SK-N-SH (cell line): Measurements from ENCODE around the gene CCNC.

Experiments used
- EP300 ChIP-seq, 2 experiments: IDR thresholded peaks; 2 replicates each; pipeline versions ENCODE4 v1.4.0 to v1.6.1; 2012; ENCODE audit warnings: borderline replicate concordance in 1 of 2, low read depth in 1 of 2, low read length in 1 of 2
- EZH2phosphoT487 ChIP-seq: fragments of 200-600 bp; sonication (generic); IDR thresholded peaks from 2 replicates; pipeline ENCODE4 v1.6.1; 2017; ENCODE audit warnings: low read depth, mixed run types, mild to moderate bottlenecking, antibody characterized with exemption, moderate library complexity, borderline replicate concordance
- POLR2AphosphoS5 ChIP-seq: IDR thresholded peaks from 2 replicates; pipeline ENCODE4 v1.6.1; 2012; ENCODE audit warnings: low read depth, low read length
- TF ChIP-seq, protein P1 (sequence below): IDR thresholded peaks from 2 replicates; pipeline ENCODE4 v1.6.1; 2012; ENCODE audit warnings: mild to moderate bottlenecking, low read depth, low read length, moderate library complexity
- TF ChIP-seq, protein P2 (sequence below): fragments of 150-350 bp; IDR thresholded peaks from 2 replicates; pipeline ENCODE4 v1.6.1; 2017; ENCODE audit warnings: antibody characterized with exemption, low read length, low read depth, borderline replicate concordance

DNA sequence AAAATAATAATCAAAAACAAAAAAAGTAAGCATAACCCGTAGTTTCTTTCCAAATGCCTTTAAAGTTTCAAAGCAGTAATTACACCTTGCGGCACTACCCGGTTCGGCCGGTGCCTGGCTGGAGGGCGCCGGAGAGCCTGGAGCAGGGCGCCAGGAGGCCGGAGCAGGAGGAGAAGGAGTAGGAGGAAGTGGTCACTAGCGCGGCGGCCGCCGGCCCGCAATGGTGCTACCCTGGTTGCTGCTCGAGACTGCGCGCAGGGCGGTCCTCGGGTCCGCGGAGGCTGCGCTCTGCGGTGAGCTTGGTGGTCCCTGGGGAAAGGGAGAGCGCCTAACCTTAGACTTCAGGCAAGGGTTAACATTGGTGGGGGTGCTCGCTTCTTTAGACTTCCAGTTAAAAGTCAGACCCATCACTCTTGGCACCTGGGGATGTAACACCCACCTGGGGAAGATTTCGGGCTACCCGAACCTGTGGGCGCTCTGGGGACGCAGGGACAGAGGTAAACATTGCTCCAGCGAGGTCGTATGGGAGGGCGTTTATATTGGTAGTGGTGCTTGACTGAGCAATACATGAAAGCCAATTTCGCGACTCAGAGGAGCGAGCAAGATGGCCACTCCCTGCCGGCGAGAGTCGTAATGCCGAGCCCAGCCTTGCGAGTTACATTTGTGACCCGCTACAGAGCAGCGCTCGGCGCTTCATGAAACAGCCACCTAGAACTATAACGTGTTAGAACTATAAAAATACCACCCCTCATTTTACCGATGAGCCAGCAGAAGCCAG is 47.4 kb downstream of the CCNC start:
- TF ChIP-seq EZH2phosphoT487 (no peak), EP300 (IDR thresholded peaks at IDR 0.05; ENCODE audit: borderline replicate concordance in 1 of 2, low read depth in 1 of 2, low read length in 1 of 2) (peak in 1 of 2 experiments; percentile 15; a peak in 1 of 4 replicates), POLR2AphosphoS5 (peak; percentile 97)
- TF ChIP-seq, protein P1, sequence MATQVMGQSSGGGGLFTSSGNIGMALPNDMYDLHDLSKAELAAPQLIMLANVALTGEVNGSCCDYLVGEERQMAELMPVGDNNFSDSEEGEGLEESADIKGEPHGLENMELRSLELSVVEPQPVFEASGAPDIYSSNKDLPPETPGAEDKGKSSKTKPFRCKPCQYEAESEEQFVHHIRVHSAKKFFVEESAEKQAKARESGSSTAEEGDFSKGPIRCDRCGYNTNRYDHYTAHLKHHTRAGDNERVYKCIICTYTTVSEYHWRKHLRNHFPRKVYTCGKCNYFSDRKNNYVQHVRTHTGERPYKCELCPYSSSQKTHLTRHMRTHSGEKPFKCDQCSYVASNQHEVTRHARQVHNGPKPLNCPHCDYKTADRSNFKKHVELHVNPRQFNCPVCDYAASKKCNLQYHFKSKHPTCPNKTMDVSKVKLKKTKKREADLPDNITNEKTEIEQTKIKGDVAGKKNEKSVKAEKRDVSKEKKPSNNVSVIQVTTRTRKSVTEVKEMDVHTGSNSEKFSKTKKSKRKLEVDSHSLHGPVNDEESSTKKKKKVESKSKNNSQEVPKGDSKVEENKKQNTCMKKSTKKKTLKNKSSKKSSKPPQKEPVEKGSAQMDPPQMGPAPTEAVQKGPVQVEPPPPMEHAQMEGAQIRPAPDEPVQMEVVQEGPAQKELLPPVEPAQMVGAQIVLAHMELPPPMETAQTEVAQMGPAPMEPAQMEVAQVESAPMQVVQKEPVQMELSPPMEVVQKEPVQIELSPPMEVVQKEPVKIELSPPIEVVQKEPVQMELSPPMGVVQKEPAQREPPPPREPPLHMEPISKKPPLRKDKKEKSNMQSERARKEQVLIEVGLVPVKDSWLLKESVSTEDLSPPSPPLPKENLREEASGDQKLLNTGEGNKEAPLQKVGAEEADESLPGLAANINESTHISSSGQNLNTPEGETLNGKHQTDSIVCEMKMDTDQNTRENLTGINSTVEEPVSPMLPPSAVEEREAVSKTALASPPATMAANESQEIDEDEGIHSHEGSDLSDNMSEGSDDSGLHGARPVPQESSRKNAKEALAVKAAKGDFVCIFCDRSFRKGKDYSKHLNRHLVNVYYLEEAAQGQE = 0 out of 2 replicates have a peak, but pooled peaks have one; percentile 11
- TF ChIP-seq, protein P2, sequence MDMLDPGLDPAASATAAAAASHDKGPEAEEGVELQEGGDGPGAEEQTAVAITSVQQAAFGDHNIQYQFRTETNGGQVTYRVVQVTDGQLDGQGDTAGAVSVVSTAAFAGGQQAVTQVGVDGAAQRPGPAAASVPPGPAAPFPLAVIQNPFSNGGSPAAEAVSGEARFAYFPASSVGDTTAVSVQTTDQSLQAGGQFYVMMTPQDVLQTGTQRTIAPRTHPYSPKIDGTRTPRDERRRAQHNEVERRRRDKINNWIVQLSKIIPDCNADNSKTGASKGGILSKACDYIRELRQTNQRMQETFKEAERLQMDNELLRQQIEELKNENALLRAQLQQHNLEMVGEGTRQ = no peak
